Cerebellar nuclear complex (tissue), 1 donor: ENCODE results near the gene PSMB1.
"Not testable (repeated sequence)": the region's sequence is repeated elsewhere in the genome, so short reads cannot be mapped to it uniquely, and the experiment has no call there.

Source experiments
- DNase-seq, 2 experiments: peaks; one replicate each; lab custom pipeline; 2025; lab: John Stamatoyannopoulos, UW

PSMB1 gene

GRCh38 chr6:170535004-170535403, 18.1 kb downstream of the PSMB1 start:
- no peak for DNase-seq

- DNase-seq, result no peak
Observed at GRCh38 chr6:170533792-170534191, 19.3 kb downstream of the PSMB1 start.

DNA sequence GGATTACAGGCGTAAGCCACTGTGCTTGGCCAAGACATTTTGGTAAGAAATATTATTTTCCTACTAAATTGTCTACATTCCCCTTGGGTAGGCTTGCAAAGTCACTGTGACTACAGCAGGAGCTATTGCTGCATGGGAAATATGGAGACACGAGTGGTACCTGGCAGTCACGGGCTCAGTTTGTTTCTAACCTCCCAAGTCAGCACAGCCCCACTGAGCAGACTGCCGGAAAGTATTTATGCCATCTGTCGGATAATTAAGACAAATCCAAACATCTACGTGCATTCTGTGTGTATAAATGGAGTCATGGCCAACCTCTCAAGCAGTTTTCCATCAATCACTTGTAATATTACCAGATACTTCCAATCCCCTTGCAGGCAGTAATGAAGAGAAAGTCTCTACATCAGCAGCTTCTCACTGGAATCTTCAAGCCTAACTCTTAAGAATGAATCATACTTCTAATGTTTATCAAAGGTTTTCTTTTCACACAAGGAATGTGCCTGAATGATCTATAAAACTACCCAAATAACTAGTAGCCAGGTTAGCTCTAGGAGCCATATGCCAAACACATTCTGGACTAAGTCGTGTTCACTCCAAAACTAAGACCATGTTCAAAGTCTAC, 20.1 kb downstream of the PSMB1 start:
- DNase-seq, result no peak

DNA sequence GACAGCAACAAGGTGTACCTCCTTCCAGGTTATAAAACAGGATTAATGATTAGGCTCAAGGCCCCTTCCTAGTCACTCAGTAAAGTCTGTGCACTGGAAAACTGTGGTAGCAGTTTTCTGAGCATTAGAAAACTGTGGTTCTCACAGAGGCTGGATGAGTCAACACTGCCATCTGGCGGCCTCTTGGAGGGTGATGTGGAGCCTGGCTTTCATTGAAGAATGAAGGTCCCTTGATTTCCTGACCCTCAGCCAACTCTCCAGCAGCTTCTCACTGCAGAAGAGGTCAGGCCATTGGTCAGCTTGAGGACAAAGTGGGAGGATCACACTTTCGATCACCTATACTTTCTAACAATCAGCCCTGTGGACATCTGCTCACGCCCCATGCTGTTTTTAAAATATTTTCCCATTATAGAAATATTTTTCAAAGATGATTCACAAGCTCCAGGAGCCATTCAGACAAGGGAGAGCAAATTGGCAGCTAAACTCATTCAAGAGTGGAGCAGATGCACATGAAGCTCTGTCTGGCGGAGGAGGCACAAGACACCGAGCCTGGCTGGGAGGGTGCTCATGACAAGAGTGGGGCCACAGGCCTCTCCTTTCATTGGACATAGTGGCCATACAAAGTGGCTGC, 23.2 kb downstream of the PSMB1 start:
- DNase-seq, result peak in 1 of 2 experiments; percentile 56

- DNase-seq, result not testable (repeated sequence)
Observed at GRCh38 chr6:170527995-170528394, 25.1 kb downstream of the PSMB1 start.

DNA sequence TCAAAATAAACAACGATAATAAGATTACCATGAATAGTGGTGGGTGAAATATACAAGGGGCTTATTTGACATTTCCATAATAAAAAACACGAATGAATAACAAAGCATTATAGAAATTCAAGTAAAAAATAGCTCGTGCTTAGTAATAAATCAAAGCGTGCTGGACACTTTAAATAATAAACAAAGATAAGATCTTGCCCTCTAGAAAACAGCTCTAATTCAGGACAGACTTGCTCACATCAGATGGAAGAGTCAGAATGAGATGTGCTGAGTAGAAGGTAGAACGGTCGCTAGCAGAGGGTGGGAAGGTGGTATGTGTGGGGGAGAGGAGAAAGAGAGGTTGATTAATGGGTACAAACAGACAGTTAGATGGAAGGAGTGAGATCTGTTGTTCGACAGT, 27.3 kb downstream of the PSMB1 start:
- DNase-seq, result no peak

- no peak for DNase-seq
Observed at GRCh38 chr6:170524172-170524502, 29.0 kb downstream of the PSMB1 start.

- DNase-seq, result no peak
Observed at GRCh38 chr6:170523256-170524171, 29.6 kb downstream of the PSMB1 start.

DNA sequence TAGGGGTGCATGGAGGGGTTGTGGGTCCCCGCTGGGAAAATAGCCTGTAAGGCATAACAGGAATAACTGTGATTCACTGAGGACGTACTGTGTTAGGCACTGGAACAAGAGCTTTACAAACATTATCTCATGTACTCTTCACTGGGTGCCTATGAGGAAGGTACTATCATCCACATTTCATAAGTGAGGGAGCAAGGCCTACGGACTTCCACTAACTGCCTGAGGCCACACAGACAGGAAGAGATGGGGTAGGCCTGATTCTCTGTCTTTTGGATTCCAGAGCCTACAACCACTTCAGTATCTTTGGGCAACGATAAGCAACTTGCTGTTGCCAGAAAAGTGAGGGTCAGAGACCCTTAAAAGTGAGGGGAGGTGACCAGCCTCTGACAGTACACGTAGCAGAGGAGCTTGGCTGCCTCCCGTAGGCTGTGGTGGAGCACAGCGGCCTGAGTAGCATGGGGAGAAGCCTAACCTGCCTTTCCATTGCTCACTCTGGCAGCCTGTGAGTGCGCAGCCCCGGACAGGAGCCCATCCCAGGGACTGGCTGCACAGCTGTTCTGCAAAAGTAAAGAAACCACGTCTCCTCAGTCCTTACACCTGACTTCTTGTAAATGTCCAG, 30.4 kb downstream of the PSMB1 start:
- no peak for DNase-seq

DNA sequence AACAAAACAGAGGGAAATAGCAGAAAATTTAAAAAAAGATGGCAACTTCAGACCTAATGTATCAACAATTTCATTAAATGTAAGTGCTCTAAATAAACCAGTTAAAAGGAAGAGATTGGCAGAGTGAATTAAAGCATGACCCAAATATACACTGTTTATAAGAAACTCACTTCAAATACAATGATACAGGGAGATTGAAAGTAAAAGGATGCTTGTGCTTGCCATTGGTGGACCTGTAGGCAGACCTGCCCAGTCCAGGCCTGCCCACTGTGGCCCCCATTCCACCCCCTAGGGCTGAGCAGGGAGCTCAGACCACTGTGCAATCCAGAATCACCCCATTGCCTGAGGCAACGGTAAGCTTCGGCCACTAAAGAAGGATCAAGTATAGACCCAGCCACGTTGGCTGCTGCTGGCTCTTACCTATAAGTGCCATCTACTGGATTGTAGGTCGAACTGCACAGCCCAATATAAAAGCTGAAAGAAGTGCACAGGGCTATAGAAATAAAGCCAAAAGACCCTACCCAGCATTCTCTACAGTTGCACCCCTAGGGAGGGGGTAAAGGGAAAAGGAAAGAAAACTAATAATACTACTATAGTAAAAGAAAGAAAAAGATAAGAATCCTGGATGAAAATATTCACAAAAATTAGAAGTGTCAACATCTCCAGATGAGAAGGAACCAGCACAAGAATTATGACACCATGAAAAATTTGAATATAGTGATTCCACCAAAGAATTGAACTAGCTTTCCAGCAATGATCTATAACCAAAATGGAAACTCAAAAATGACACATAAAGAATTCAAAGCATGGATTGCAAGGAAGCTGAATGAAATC, 36.1 kb downstream of the PSMB1 start:
- no peak for DNase-seq

DNA sequence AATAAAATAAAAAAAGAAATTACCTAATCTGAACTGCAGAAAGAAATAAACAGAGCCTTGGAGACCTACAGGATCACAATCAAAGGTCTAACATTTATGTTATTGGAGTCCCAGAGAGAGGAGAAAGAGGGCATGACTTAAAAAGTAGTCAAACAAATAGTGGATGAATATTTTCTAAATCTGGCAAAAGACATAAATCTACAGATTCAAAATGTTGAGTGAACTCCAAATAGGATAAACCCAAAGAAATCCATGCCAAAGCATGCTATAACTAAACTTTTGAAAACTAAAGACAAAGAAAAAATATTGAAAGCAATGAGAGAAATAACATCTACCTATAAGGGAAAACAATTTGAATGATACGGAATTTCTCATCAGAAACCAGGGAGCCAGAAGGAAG, 38.2 kb downstream of the PSMB1 start:
- DNase-seq, result no peak

DNA sequence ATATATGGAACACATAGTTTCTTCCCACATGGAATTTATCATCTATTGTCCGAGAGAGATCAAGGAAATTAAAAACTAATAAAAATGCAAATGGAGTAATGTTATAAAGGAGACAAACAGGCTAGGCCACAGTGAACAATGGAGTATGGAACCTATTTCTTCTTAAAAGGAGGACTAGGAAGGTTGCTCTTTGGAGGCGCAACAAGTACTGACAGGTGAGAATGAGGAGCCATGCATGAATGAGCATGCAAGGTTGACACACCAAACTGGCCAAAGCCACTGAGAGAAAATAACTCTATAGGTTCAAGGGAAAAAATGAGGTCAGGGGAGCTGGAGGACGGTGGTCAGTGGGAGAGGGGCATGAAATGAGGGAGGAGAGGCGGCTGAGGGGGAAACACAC, 40.9 kb downstream of the PSMB1 start:
- DNase-seq, result no peak

DNA sequence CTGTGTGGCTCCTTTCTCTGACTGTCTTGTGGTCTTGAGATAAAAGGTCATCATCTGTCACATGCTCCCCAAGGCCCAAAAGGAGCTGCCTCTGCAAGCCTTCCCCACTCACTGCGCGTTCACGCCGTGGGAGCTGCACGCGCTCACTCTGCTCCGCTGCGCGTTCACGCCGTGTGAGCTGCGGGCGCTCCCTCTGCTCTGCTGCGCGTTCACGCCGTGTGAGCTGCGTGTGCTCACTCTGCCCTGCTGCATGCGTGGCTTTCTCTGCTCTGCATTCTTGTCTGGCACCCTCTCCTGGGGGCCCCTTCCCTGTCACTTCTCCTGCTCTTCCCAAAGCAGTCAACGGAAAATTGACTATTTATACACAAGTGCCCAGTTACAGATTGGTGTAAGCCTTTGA, 42.5 kb downstream of the PSMB1 start:
- DNase-seq, result no peak

- no peak for DNase-seq
Observed at GRCh38 chr6:170509723-170510018, 43.4 kb downstream of the PSMB1 start.

DNA sequence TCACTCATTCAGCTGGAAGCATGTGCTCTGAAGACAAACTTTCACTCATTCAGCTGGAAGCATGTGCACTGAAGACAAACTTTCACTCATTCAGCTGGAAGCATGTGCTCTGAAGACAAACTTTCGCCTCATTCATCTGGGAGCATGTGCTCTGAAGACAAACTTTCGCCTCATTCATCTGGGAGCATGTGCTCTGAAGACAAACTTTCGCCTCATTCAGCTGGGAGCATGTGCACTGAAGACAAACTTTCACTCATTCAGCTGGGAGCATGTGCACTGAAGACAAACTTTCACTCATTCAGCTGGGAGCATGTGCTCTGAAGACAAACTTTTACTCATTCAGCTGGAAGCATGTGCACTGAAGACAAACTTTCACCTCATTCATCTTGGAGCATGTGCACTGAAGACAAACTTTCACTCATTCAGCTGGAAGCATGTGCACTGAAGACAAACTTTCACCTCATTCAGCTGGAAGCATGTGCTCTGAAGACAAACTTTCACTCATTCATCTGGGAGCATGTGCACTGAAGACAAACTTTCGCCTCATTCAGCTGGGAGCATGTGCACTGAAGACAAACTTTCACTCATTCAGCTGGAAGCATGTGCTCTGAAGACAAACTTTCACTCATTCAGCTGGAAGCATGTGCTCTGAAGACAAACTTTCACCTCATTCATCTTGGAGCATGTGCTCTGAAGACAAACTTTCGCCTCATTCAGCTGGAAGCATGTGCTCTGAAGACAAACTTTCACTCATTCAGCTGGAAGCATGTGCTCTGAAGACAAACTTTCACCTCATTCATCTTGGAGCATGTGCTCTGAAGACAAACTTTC, 44.0 kb downstream of the PSMB1 start:
- not testable (repeated sequence) for DNase-seq

DNA sequence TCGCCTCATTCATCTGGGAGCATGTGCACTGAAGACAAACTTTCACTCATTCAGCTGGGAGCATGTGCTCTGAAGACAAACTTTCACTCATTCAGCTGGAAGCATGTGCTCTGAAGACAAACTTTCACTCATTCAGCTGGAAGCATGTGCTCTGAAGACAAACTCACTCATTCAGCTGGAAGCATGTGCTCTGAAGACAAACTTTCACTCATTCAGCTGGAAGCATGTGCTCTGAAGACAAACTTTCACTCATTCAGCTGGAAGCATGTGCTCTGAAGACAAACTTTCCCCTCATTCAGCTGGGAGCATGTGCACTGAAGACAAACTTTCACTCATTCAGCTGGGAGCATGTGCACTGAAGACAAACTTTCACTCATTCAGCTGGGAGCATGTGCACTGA, 44.8 kb downstream of the PSMB1 start:
- DNase-seq, result not testable (repeated sequence)

GRCh38 chr6:170507728-170508127, 45.4 kb downstream of the PSMB1 start:
- not testable (repeated sequence) for DNase-seq

DNA sequence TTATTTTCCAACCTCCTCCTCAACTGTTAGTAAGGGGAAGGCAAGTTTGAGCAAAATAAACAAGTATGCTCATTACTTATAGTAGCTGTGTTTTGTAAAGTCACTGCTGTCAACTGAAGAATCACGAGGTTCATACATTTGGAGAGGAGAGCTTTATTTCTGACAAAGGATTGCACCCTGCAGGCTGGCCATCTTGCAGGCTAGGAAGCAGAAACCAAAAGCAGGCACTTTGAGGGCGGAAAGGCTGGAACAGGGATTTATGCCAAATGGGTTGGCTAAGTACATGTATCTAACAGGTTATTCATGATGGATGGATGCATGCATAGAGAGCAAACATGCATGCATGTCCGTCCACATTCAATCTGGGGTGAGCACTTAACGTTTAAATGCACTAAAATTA, 46.7 kb downstream of the PSMB1 start:
- DNase-seq, result no peak

GRCh38 chr6:170505306-170505705, 47.8 kb downstream of the PSMB1 start:
- peak in 1 of 2 experiments; percentile 14 for DNase-seq

DNA sequence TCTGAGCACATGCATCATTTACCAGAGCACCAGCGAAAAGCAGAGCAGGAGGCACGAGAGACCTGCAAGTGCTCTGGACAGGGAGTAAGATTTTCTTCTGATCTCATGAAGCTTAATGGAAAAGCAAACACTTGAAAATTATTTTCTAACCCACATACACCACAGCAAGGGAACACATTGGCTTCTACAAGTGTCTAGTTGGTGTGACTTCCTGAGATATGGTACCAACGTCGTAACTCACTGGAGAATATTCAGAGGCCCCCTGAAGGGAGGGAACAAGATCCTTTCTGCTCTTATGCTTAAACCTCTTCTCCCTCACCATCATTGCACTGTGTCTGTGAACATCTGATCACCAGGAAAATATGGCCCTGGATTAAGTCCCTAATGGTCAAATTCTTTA, 48.6 kb downstream of the PSMB1 start:
- DNase-seq, result no peak

DNA sequence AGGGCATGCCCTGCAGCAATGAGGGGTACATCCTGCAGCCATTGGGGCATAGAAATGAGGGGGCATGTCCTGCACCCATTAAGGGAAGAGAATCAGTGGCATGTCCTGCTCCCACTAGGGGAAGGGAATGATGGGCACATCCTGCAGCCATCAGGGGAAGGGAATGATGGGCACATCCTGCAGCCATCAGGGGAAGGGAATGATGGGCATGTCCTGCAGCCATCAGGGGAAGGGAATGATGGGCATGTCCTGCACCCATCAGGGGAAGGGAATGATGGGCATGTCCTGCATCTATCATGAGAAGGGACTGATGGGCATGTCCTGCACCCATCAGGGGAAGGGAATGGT, 49.7 kb downstream of the PSMB1 start:
- no peak for DNase-seq
